ENCODE measurements around the gene SLC17A9.

SLC17A9 gene

GRCh38 chr20:62980380-62980960, 28.0 kb downstream of the SLC17A9 start:
- in situ Hi-C loops (cut with MboI; ENCODE audit: low sequenced_read_pairs): no loop called here

- in situ Hi-C loops (cut with MboI; ENCODE audit: low sequenced_read_pairs): no loop called here
Observed at GRCh38 chr20:62980970-62981369, 28.5 kb downstream of the SLC17A9 start.

- in situ Hi-C loops (cut with MboI; ENCODE audit: low sequenced_read_pairs): no loop called here
Observed at GRCh38 chr20:62982124-62983075, 29.9 kb downstream of the SLC17A9 start.

GRCh38 chr20:62983210-62983609, 30.7 kb downstream of the SLC17A9 start:
- in situ Hi-C loops (cut with MboI; ENCODE audit: low sequenced_read_pairs): no loop called here

- in situ Hi-C loops (cut with MboI; ENCODE audit: low sequenced_read_pairs): no loop called here
Observed at GRCh38 chr20:62984666-62985443, 32.3 kb downstream of the SLC17A9 start.

GRCh38 chr20:62985444-62985778, 32.9 kb downstream of the SLC17A9 start:
- in situ Hi-C loops (cut with MboI; ENCODE audit: low sequenced_read_pairs): no loop called here

- in situ Hi-C loops (cut with MboI; ENCODE audit: low sequenced_read_pairs): no loop called here
Observed at GRCh38 chr20:62986257-62986800, 33.8 kb downstream of the SLC17A9 start.

GRCh38 chr20:62987114-62987513, 34.6 kb downstream of the SLC17A9 start:
- in situ Hi-C loops (cut with MboI; ENCODE audit: low sequenced_read_pairs): no loop called here

GRCh38 chr20:62989201-62989601, 36.7 kb downstream of the SLC17A9 start:
- in situ Hi-C loops (cut with MboI; ENCODE audit: low sequenced_read_pairs): no loop called here

GRCh38 chr20:62990306-62990825, 37.9 kb downstream of the SLC17A9 start:
- in situ Hi-C loops (cut with MboI; ENCODE audit: low sequenced_read_pairs): no loop called here

- in situ Hi-C loops (cut with MboI; ENCODE audit: low sequenced_read_pairs): no loop called here
Observed at GRCh38 chr20:62991196-62991807, 38.8 kb downstream of the SLC17A9 start.

GRCh38 chr20:62991863-62992262, 39.4 kb downstream of the SLC17A9 start:
- in situ Hi-C loops (cut with MboI; ENCODE audit: low sequenced_read_pairs): no loop called here

GRCh38 chr20:62993856-62994494, 41.5 kb downstream of the SLC17A9 start:
- in situ Hi-C loops (cut with MboI; ENCODE audit: low sequenced_read_pairs): no loop called here

GRCh38 chr20:62994869-62995281, 42.4 kb downstream of the SLC17A9 start:
- in situ Hi-C loops (cut with MboI; ENCODE audit: low sequenced_read_pairs): no loop called here

GRCh38 chr20:62995481-62995880, 43.0 kb downstream of the SLC17A9 start:
- in situ Hi-C loops (cut with MboI; ENCODE audit: low sequenced_read_pairs): no loop called here

- in situ Hi-C loops (cut with MboI; ENCODE audit: low sequenced_read_pairs): no loop called here
Observed at GRCh38 chr20:62995898-62996595, 43.5 kb downstream of the SLC17A9 start.

GRCh38 chr20:62996596-62996982, 44.1 kb downstream of the SLC17A9 start:
- in situ Hi-C loops (cut with MboI; ENCODE audit: low sequenced_read_pairs): no loop called here

- in situ Hi-C loops (cut with MboI; ENCODE audit: low sequenced_read_pairs): no loop called here
Observed at GRCh38 chr20:62997417-62998035, 45.0 kb downstream of the SLC17A9 start.

GRCh38 chr20:62998449-62998848, 45.9 kb downstream of the SLC17A9 start:
- in situ Hi-C loops (cut with MboI; ENCODE audit: low sequenced_read_pairs): no loop called here

All from HL-60/S4 treated with retinoic acid at 250 ng/mL for 4 days and 3 days (cell line).